Measurements from ENCODE around the gene C1orf115. TPM values are rescaled to one million over a fixed set of nuclear protein-coding genes. Genes with fewer than 3 reads are reported as not detected.

Gene C1orf115
- total RNA-seq, 1 experiment from 2014 or later: 33.9 TPM

DNA sequence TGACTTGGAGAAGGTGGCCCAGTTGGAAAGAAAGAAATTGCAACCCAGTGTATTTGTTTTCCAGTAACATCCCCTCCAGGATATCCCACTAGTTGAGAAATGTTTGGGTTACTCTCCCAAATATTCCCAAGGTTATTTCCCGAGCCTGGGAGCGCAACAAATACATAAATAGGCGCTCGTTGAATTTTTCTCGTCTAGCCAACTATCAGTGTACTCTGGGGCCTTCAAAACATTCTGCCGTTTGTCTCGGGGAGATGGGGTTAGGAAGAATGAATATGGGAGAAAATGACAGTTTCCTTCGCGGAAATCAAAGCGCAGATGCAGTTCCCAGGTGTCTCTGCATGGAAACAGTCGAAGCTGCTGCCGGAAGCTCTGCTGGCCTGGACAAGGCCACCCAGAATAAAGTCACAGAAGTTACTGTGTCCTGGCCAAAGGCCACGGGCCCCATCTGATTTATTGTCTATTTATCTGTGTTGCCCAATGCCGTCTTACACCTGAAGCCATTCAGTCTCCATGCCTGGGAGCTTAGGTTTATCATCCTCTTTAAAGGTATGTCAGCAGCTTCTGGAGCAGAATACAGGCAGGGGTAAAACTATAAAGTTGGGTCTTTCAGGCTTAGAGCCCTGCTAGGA lies 1.0 kb downstream of the C1orf115 start:
- DNase-seq: peak; percentile 57 to 59
- Histone ChIP-seq H3K27me3 (replicated peaks; ENCODE audit: control insufficient read depth, insufficient read depth, low read length) (no peaks in the 10 kb centered on the region), H3K36me3 (ENCODE audit: control insufficient read depth, insufficient read depth, low read length) (no peaks in the 10 kb centered on the region), H3K4me1 (peaks cover 16% of the 10 kb centered on the region), H3K9me3 (no peaks in the 10 kb centered on the region), H3K4me3 (ENCODE audit: low read depth, low read length) (peak overlapping the region; percentile 94)
- Mint-ChIP-seq H3K4me1 (ENCODE audit: low read depth, unreplicated experiment) (no peaks in the 10 kb centered on the region), H3K27ac (ENCODE audit: unreplicated experiment) (no peak overlapping the region), H3K36me3 (ENCODE audit: insufficient read depth, unreplicated experiment) (peaks cover 5% of the 10 kb centered on the region), H3K27me3 (ENCODE audit: insufficient read depth, unreplicated experiment) (no peaks in the 10 kb centered on the region), H3K4me3 (ENCODE audit: unreplicated experiment) (peak overlapping the region; percentile 94), H3K9me3 (ENCODE audit: unreplicated experiment) (no peaks in the 10 kb centered on the region)
- BruUV-seq (replicated peaks): no TSS peak
- CTCF ChIA-PET: interaction anchor here (1.0 to 2.3 kb wide), 4 partner anchors 42 to 86 kb away, joined by 3 to 33 read pairs (median 8); partner anchors contain the start of gene MTARC2
- TF ChIP-seq, protein P1, sequence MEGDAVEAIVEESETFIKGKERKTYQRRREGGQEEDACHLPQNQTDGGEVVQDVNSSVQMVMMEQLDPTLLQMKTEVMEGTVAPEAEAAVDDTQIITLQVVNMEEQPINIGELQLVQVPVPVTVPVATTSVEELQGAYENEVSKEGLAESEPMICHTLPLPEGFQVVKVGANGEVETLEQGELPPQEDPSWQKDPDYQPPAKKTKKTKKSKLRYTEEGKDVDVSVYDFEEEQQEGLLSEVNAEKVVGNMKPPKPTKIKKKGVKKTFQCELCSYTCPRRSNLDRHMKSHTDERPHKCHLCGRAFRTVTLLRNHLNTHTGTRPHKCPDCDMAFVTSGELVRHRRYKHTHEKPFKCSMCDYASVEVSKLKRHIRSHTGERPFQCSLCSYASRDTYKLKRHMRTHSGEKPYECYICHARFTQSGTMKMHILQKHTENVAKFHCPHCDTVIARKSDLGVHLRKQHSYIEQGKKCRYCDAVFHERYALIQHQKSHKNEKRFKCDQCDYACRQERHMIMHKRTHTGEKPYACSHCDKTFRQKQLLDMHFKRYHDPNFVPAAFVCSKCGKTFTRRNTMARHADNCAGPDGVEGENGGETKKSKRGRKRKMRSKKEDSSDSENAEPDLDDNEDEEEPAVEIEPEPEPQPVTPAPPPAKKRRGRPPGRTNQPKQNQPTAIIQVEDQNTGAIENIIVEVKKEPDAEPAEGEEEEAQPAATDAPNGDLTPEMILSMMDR (IDR thresholded peaks at IDR 0.05; ENCODE audit: insufficient read depth in 1 of 2, low read depth in 1 of 2, low read length in 1 of 2, severe bottlenecking in 1 of 2, unreplicated experiment in 1 of 2): no peak
- POLR2A ChIA-PET: interaction anchor here (0.6 kb wide), 1 partner anchor 41 kb away, joined by 3 read pairs; no protein-coding TSS in a partner anchor
- intact Hi-C loops (cut with micrococcal nuclease; ENCODE audit: unreplicated experiment): loop anchor here (1.0 to 5.0 kb wide), 2 partner anchors 57 to 419 kb away; partner anchors contain the start of genes MTARC2 and RAB3GAP2

DNA sequence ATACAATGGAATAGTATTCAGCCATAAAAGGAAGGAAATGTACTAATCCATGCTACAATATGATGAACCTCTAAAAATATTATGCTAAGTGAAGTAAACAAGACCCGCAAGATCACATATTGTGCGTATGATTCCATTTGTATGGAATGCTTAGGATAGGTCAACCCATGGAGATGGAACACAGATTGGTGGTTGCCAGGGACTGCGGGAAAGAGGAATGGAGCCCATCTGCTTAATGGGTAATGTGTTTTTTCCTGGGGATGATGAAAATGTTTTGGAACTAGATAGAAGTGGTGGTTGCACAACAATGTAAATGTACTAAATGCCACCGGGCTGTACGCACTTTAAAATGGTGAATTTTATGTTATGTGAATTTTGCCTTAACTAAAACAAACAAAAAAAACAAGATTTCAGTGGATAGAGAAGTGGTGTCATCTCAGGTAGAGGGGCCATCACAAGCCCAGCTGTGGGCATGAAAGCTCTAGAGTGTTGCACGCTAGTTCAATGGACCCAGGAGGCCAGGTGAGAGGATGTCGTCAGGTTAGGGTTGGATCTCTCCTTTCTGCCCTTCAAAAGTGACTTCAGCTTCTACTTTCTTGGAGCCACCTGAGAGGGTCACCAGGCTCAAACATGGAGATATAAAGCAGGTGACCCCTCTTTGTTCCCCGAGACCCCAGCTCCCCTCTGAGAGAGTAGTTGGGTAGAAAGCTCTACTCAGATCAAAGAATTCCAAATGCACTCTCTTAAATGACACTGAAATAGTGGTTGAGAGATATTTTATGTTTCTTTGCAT lies 2.5 kb downstream of the C1orf115 start:
- no peak overlapping the region for H3K27ac Mint-ChIP-seq (ENCODE audit: unreplicated experiment)
- TF ChIP-seq, protein P1 (IDR thresholded peaks at IDR 0.05; ENCODE audit: insufficient read depth in 1 of 2, low read depth in 1 of 2, low read length in 1 of 2, severe bottlenecking in 1 of 2, unreplicated experiment in 1 of 2): no peak
- Histone ChIP-seq H3K9me3 (no peaks in the 10 kb centered on the region), H3K4me3 (ENCODE audit: low read depth, low read length) (no peak overlapping the region), H3K4me1 (peaks cover 21% of the 10 kb centered on the region), H3K27me3 (replicated peaks; ENCODE audit: control insufficient read depth, insufficient read depth, low read length) (no peaks in the 10 kb centered on the region), H3K36me3 (ENCODE audit: control insufficient read depth, insufficient read depth, low read length) (no peaks in the 10 kb centered on the region; the same call in 1 of the 2 replicates)
- no peaks in the 10 kb centered on the region for H3K9me3 Mint-ChIP-seq (ENCODE audit: unreplicated experiment)
- no peaks in the 10 kb centered on the region for H3K4me1 Mint-ChIP-seq (ENCODE audit: low read depth, unreplicated experiment)
- ChIA-PET POLR2A (no interaction called here), CTCF (interaction anchor here (1.4 to 2.3 kb wide), 2 partner anchors 84 kb away, joined by 3 to 11 read pairs; no protein-coding TSS in a partner anchor)
- DNase-seq: no peak
- no peaks in the 10 kb centered on the region for H3K27me3 Mint-ChIP-seq (ENCODE audit: insufficient read depth, unreplicated experiment)
- BruUV-seq (replicated peaks): no TSS peak
- intact Hi-C loops (cut with micrococcal nuclease; ENCODE audit: unreplicated experiment): loop anchor here (5.0 kb wide), 1 partner anchor 420 kb away; the partner anchor contains the start of gene RAB3GAP2
- peaks cover 5% of the 10 kb centered on the region for H3K36me3 Mint-ChIP-seq (ENCODE audit: insufficient read depth, unreplicated experiment)
- H3K4me3 Mint-ChIP-seq (ENCODE audit: unreplicated experiment): no peak overlapping the region

DNA sequence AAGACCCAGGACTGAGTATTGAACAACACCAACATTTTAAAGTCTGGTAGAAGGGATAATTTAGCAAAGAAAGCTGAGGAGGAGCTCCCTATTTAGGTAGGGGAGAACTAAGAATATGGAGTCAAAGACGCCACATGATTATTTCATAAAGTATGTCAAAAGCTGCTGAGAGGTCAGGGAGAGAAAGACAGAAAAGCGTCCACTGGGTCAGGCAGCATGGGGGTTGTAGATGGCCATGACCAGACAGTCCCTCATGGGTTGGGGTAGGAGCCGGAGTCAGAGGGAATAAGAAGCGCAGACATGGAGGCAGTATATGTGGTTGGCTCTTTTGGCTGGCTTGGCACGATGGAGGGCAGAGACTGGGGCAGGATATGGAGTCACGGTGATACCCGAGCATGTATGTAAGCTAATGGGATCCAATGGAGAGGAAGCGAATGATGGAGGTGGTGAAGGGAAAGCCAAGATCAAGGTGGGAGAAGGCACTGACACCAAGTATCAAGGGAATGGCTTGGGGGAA lies 4.8 kb downstream of the C1orf115 start:
- H3K9me3 Mint-ChIP-seq (ENCODE audit: unreplicated experiment): no peaks in the 10 kb centered on the region
- H3K4me3 ChIP-seq (ENCODE audit: low read depth, low read length): no peak overlapping the region
- H3K27me3 ChIP-seq (replicated peaks; ENCODE audit: control insufficient read depth, insufficient read depth, low read length): no peaks in the 10 kb centered on the region
- H3K4me3 Mint-ChIP-seq (ENCODE audit: unreplicated experiment): no peak overlapping the region
- POLR2A ChIA-PET: no interaction called here
- peaks cover 5% of the 10 kb centered on the region for H3K36me3 Mint-ChIP-seq (ENCODE audit: insufficient read depth, unreplicated experiment)
- peaks cover 12% of the 10 kb centered on the region for H3K4me1 Mint-ChIP-seq (ENCODE audit: low read depth, unreplicated experiment)
- BruUV-seq (replicated peaks): no TSS peak
- H3K4me1 ChIP-seq: peaks cover 34% of the 10 kb centered on the region
- no peak for DNase-seq
- TF ChIP-seq, protein P1 (IDR thresholded peaks at IDR 0.05; ENCODE audit: insufficient read depth in 1 of 2, low read depth in 1 of 2, low read length in 1 of 2, severe bottlenecking in 1 of 2, unreplicated experiment in 1 of 2): no peak
- no peak overlapping the region for H3K27ac Mint-ChIP-seq (ENCODE audit: unreplicated experiment)
- intact Hi-C loops (cut with micrococcal nuclease; ENCODE audit: unreplicated experiment): loop anchor here (5.0 kb wide), 1 partner anchor 423 kb away; the partner anchor contains the start of gene RAB3GAP2
- no peaks in the 10 kb centered on the region; the same call in 1 of the 2 replicates for H3K36me3 ChIP-seq (ENCODE audit: control insufficient read depth, insufficient read depth, low read length)
- H3K27me3 Mint-ChIP-seq (ENCODE audit: insufficient read depth, unreplicated experiment): no peaks in the 10 kb centered on the region
- CTCF ChIA-PET: interaction anchor here (1.1 kb wide), 1 partner anchor 80 kb away, joined by 3 read pairs; no protein-coding TSS in a partner anchor
- H3K9me3 ChIP-seq: no peaks in the 10 kb centered on the region

All from Caco-2 (cell line).